Measurements from ENCODE around the gene GMCL2. TPM values are rescaled to one million over a fixed set of nuclear protein-coding genes. Genes with fewer than 3 reads are reported as not detected.
A peak's percentile ranks its signal among the peaks of the same experiment; 100 is the strongest.

The GMCL2 gene
- total and polyA plus RNA-seq, 9 of the 15 experiments (the other 6 are each of a cell fraction or from before 2014, with no cell fraction given) = 0.04 TPM; not detected in 8

GRCh38 chr5:178204182-178204934 is 17.2 kb upstream of the GMCL2 start, which contains the start of gene HNRNPAB (continued):
- TF ChIP-seq EP400 (IDR thresholded peaks at IDR 0.05) (peak; percentile 99), RBM39 (optimal IDR thresholded peaks at IDR 0.05; ENCODE audit: low read depth, low read length) (no peak), ESRRB (CRISPR knock-in tag; IDR thresholded peaks at IDR 0.05; ENCODE audit: borderline replicate concordance) (no peak), ZNF133 (CRISPR knock-in tag; IDR thresholded peaks at IDR 0.05) (no peak), ESRRA (IDR thresholded peaks at IDR 0.05; ENCODE audit: borderline replicate concordance, low read depth) (no peak), PTTG1 (tag; IDR thresholded peaks at IDR 0.05; ENCODE audit: low read depth) (no peak), CXXC5 (CRISPR knock-in tag; IDR thresholded peaks at IDR 0.05) (peak; percentile 97), EWSR1 (IDR thresholded peaks at IDR 0.05; ENCODE audit: borderline replicate concordance, low read depth, partially characterized antibody) (no peak), ZNF3 (CRISPR knock-in tag; IDR thresholded peaks at IDR 0.05) (no peak), MAFG (tag; conservative IDR thresholded peaks at IDR 0.05) (0 out of 2 replicates have a peak, but pooled peaks have one; percentile 9), SIRT6 (IDR thresholded peaks at IDR 0.05; ENCODE audit: low read depth, low read length) (no peak), ZNF282 (CRISPR knock-in tag; IDR thresholded peaks at IDR 0.05) (no peak), BRD9 (IDR thresholded peaks at IDR 0.05; ENCODE audit: low read depth, partially characterized antibody) (no peak), NFYB (IDR thresholded peaks at IDR 0.05; ENCODE audit: extremely low read depth, insufficient read length) (peak; percentile 94), ZNF717 (CRISPR knock-in tag; IDR thresholded peaks at IDR 0.05) (no peak), SUPT5H (IDR thresholded peaks at IDR 0.05) (peak; percentile 100), YY1 (IDR thresholded peaks at IDR 0.05; ENCODE audit: borderline replicate concordance in 1 of 3, control insufficient read depth in 1 of 3, extremely low read depth in 1 of 3, insufficient read depth in 3 of 3, insufficient read length in 1 of 3, insufficient replicate concordance in 2 of 3, low read depth in 1 of 3, low read length in 2 of 3) (peak in 2 of 3 experiments; percentile 79 to 82), ZBTB17 (CRISPR knock-in tag; IDR thresholded peaks at IDR 0.05) (peak; percentile 73; the same call in 1 of the 2 replicates), MXD1 (CRISPR knock-in tag; IDR thresholded peaks at IDR 0.05; ENCODE audit: borderline replicate concordance, poor library complexity, severe bottlenecking) (peak; percentile 71), RBFOX2 (IDR thresholded peaks at IDR 0.05; ENCODE audit: low read depth, low read length) (peak; percentile 98), HDAC2 (IDR thresholded peaks at IDR 0.05) (no peak), HNRNPUL1 (IDR thresholded peaks at IDR 0.05; ENCODE audit: low read length) (no peak)
- TF ChIP-seq, protein P1, sequence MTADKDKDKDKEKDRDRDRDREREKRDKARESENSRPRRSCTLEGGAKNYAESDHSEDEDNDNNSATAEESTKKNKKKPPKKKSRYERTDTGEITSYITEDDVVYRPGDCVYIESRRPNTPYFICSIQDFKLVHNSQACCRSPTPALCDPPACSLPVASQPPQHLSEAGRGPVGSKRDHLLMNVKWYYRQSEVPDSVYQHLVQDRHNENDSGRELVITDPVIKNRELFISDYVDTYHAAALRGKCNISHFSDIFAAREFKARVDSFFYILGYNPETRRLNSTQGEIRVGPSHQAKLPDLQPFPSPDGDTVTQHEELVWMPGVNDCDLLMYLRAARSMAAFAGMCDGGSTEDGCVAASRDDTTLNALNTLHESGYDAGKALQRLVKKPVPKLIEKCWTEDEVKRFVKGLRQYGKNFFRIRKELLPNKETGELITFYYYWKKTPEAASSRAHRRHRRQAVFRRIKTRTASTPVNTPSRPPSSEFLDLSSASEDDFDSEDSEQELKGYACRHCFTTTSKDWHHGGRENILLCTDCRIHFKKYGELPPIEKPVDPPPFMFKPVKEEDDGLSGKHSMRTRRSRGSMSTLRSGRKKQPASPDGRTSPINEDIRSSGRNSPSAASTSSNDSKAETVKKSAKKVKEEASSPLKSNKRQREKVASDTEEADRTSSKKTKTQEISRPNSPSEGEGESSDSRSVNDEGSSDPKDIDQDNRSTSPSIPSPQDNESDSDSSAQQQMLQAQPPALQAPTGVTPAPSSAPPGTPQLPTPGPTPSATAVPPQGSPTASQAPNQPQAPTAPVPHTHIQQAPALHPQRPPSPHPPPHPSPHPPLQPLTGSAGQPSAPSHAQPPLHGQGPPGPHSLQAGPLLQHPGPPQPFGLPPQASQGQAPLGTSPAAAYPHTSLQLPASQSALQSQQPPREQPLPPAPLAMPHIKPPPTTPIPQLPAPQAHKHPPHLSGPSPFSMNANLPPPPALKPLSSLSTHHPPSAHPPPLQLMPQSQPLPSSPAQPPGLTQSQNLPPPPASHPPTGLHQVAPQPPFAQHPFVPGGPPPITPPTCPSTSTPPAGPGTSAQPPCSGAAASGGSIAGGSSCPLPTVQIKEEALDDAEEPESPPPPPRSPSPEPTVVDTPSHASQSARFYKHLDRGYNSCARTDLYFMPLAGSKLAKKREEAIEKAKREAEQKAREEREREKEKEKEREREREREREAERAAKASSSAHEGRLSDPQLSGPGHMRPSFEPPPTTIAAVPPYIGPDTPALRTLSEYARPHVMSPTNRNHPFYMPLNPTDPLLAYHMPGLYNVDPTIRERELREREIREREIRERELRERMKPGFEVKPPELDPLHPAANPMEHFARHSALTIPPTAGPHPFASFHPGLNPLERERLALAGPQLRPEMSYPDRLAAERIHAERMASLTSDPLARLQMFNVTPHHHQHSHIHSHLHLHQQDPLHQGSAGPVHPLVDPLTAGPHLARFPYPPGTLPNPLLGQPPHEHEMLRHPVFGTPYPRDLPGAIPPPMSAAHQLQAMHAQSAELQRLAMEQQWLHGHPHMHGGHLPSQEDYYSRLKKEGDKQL (CRISPR knock-in tag; IDR thresholded peaks at IDR 0.05; ENCODE audit: borderline replicate concordance) = no peak

Data from K562 (cell line).